HL-60 (cell line): Measurements from ENCODE around the gene CHN2.

ENCODE experiments used
- POLR2AphosphoS5 ChIP-seq: IDR thresholded peaks from 2 replicates; pipeline ENCODE4 v1.6.1; 2012; ENCODE audit warnings: low read depth
- TF ChIP-seq, protein P1 (sequence below): IDR thresholded peaks from one replicate; pipeline ENCODE4 v1.5.1; 2011; ENCODE audit warnings: low read length, control low read depth, inconsistent platforms; ENCODE audit not compliant: insufficient read depth
- TF ChIP-seq, protein P2 (sequence below): IDR thresholded peaks from 2 replicates; pipeline ENCODE4 v1.6.1; 2012; ENCODE audit warnings: low read depth; ENCODE audit not compliant: insufficient replicate concordance

DNA sequence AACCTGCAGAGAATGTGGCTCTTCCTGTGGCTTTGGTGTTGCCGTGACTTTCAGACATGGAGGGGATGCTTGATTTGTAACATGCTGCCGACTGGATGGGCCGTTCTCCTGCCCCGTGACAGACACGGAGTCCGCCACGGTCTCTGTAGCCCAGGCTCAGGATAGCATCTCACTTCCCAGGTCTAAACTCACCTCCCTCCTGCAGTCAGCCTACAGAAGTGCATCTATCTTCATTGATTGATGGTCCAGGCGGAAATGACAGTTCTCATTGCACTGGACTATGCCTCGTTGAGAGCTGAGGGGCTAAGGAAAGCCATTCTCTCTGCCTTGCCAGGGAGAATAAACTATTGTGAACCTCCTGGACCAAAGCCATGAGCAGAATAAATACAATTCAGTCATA, 77.5 kb downstream of the CHN2 start:
- no peak for TF ChIP-seq POLR2AphosphoS5
- TF ChIP-seq, protein P1, sequence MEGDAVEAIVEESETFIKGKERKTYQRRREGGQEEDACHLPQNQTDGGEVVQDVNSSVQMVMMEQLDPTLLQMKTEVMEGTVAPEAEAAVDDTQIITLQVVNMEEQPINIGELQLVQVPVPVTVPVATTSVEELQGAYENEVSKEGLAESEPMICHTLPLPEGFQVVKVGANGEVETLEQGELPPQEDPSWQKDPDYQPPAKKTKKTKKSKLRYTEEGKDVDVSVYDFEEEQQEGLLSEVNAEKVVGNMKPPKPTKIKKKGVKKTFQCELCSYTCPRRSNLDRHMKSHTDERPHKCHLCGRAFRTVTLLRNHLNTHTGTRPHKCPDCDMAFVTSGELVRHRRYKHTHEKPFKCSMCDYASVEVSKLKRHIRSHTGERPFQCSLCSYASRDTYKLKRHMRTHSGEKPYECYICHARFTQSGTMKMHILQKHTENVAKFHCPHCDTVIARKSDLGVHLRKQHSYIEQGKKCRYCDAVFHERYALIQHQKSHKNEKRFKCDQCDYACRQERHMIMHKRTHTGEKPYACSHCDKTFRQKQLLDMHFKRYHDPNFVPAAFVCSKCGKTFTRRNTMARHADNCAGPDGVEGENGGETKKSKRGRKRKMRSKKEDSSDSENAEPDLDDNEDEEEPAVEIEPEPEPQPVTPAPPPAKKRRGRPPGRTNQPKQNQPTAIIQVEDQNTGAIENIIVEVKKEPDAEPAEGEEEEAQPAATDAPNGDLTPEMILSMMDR = no peak
- TF ChIP-seq, protein P2, sequence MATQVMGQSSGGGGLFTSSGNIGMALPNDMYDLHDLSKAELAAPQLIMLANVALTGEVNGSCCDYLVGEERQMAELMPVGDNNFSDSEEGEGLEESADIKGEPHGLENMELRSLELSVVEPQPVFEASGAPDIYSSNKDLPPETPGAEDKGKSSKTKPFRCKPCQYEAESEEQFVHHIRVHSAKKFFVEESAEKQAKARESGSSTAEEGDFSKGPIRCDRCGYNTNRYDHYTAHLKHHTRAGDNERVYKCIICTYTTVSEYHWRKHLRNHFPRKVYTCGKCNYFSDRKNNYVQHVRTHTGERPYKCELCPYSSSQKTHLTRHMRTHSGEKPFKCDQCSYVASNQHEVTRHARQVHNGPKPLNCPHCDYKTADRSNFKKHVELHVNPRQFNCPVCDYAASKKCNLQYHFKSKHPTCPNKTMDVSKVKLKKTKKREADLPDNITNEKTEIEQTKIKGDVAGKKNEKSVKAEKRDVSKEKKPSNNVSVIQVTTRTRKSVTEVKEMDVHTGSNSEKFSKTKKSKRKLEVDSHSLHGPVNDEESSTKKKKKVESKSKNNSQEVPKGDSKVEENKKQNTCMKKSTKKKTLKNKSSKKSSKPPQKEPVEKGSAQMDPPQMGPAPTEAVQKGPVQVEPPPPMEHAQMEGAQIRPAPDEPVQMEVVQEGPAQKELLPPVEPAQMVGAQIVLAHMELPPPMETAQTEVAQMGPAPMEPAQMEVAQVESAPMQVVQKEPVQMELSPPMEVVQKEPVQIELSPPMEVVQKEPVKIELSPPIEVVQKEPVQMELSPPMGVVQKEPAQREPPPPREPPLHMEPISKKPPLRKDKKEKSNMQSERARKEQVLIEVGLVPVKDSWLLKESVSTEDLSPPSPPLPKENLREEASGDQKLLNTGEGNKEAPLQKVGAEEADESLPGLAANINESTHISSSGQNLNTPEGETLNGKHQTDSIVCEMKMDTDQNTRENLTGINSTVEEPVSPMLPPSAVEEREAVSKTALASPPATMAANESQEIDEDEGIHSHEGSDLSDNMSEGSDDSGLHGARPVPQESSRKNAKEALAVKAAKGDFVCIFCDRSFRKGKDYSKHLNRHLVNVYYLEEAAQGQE = no peak
